ENCODE results near the gene R3HDM4.

Gene R3HDM4

GRCh38 chr19:947090-947706, 34.2 kb upstream of the R3HDM4 start:
- DNase-seq = no peak

- no peak for DNase-seq
These were observed 32.6 kb upstream of the R3HDM4 start for GRCh38 chr19:945401-946252.

GRCh38 chr19:944663-945241, 31.7 kb upstream of the R3HDM4 start:
- DNase-seq = no peak

- no peak for DNase-seq
These were observed 31.1 kb upstream of the R3HDM4 start for GRCh38 chr19:944171-944567.

- DNase-seq = no peak
These were observed 30.6 kb upstream of the R3HDM4 start for GRCh38 chr19:943551-944170.

GRCh38 chr19:942133-942645, 29.2 kb upstream of the R3HDM4 start:
- no peak for DNase-seq

GRCh38 chr19:941292-942132, 28.5 kb upstream of the R3HDM4 start:
- no peak for DNase-seq

- peak; percentile 85 for DNase-seq
These were observed 27.7 kb upstream of the R3HDM4 start for GRCh38 chr19:940591-941291.

GRCh38 chr19:939922-940321, 26.9 kb upstream of the R3HDM4 start:
- no peak for DNase-seq

- DNase-seq = no peak
These were observed 26.4 kb upstream of the R3HDM4 start for GRCh38 chr19:939439-939838.

GRCh38 chr19:938233-938923, 25.4 kb upstream of the R3HDM4 start:
- no peak for DNase-seq

GRCh38 chr19:937259-937694, 24.3 kb upstream of the R3HDM4 start:
- peak; percentile 52 for DNase-seq

- no peak for DNase-seq
These were observed 23.1 kb upstream of the R3HDM4 start for GRCh38 chr19:936175-936546.

GRCh38 chr19:934865-935479, 22.0 kb upstream of the R3HDM4 start:
- no peak for DNase-seq

- no peak for DNase-seq
These were observed 21.3 kb upstream of the R3HDM4 start for GRCh38 chr19:934197-934840.

- no peak for DNase-seq
These were observed 20.5 kb upstream of the R3HDM4 start for GRCh38 chr19:933553-933882.

- DNase-seq = peak; percentile 50
These were observed 19.9 kb upstream of the R3HDM4 start for GRCh38 chr19:932648-933552.

GRCh38 chr19:931860-932647, 19.0 kb upstream of the R3HDM4 start:
- DNase-seq = no peak

Measured in CD4-positive, alpha-beta T cell treated with Interleukin-21 for 1 hour (primary cell).